ENCODE data around the gene MPI.
A peak's percentile ranks its signal among the peaks of the same experiment; 100 is the strongest.

Gene MPI

DNA sequence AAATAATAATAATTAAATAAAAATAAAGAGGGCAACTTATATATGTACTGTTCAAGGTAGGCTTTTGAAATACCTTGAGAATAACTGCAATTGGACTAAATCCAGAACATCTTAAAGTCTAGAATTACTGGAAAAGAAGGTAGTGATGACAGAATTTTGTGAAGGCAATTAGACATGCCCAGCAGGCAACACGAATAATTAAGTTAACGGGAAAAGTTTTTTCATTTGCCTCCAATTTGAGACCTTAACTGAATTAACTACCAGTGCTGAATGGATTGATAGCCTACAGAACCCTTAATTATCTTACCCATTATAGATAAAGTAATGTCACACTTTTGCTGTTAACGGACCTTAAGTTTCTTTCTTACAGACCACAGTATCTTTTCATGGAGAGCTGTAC is 34.7 kb downstream of the MPI start:
- TF ChIP-seq, protein P1, sequence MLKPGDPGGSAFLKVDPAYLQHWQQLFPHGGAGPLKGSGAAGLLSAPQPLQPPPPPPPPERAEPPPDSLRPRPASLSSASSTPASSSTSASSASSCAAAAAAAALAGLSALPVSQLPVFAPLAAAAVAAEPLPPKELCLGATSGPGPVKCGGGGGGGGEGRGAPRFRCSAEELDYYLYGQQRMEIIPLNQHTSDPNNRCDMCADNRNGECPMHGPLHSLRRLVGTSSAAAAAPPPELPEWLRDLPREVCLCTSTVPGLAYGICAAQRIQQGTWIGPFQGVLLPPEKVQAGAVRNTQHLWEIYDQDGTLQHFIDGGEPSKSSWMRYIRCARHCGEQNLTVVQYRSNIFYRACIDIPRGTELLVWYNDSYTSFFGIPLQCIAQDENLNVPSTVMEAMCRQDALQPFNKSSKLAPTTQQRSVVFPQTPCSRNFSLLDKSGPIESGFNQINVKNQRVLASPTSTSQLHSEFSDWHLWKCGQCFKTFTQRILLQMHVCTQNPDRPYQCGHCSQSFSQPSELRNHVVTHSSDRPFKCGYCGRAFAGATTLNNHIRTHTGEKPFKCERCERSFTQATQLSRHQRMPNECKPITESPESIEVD (tag by site-specific recombination; IDR thresholded peaks at IDR 0.05), result peak; percentile 61; the same call in 1 of the 2 replicates
- TF ChIP-seq SP7 (tag by site-specific recombination; IDR thresholded peaks at IDR 0.05) (peak; percentile 60), ZNF302 (tag by site-specific recombination; IDR thresholded peaks at IDR 0.05; ENCODE audit: low read depth) (no peak)
- no peak overlapping the region for H3K4me3 ChIP-seq (ENCODE audit: low read depth, low read length)
- H3K36me3 ChIP-seq (ENCODE audit: control insufficient read depth in 2 of 2, insufficient read depth in 1 of 2, low read length in 2 of 2), result peaks cover 84 to 91% of the 10 kb centered on the region in 2 experiments
- POLR2A ChIA-PET, result interaction anchor here (1.3 to 1.6 kb wide), 2 partner anchors 27 to 32 kb away, joined by 3 read pairs; partner anchors contain the start of gene RPP25
- H3K4me1 ChIP-seq (ENCODE audit: control insufficient read depth, insufficient read depth, low read length), result no peaks in the 10 kb centered on the region
- H3K27ac ChIP-seq (ENCODE audit: extremely low read depth, low read depth, low read length), result no peak overlapping the region
- no peaks in the 10 kb centered on the region for H3K9me3 ChIP-seq (ENCODE audit: control insufficient read depth, insufficient read depth, low read depth, low read length)
- CTCF ChIA-PET, result interaction anchor here (1.3 to 2.5 kb wide), 2 partner anchors 23 to 153 kb away, joined by 5 to 6 read pairs; no protein-coding TSS in a partner anchor

DNA sequence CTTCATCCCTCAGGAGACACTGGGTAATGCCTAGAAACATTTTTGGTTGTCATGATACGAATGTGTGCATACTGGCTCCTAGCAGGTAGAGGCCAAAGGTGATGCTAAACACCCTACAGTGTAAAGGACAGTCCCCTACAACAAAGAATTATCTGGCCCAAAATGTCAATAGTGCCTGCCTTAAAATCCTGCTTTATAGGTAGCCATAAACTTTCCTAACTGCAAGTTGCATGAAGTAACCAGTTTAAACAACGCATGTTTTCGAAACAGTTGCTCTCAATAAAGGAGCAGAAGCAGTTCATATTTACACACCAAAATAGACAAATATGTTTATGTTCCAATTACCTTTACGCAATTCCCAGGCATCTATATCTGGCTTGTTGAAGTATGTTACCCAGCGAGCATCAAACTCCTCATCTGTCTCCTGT is 38.9 kb downstream of the MPI start:
- ChIA-PET POLR2A (no interaction called here), CTCF (no interaction called here)
- Histone ChIP-seq H3K4me1 (ENCODE audit: control insufficient read depth, insufficient read depth, low read length) (peaks cover 2% of the 10 kb centered on the region; the same call in 1 of the 2 replicates), H3K36me3 (ENCODE audit: control insufficient read depth in 2 of 2, insufficient read depth in 1 of 2, low read length in 2 of 2) (peaks cover 55 to 75% of the 10 kb centered on the region in 2 experiments), H3K27ac (ENCODE audit: extremely low read depth, low read depth, low read length) (peak overlapping the region; percentile 17; the same call in 1 of the 2 replicates), H3K9me3 (ENCODE audit: control insufficient read depth, insufficient read depth, low read depth, low read length) (no peaks in the 10 kb centered on the region), H3K4me3 (ENCODE audit: low read depth, low read length) (no peak overlapping the region)
- TF ChIP-seq RBAK (tag by site-specific recombination; IDR thresholded peaks at IDR 0.05), result no peak
- TF ChIP-seq EGR2 (tag by site-specific recombination; IDR thresholded peaks at IDR 0.05; ENCODE audit: low read depth), result no peak
- TF ChIP-seq HOXC10 (CRISPR knock-in tag; IDR thresholded peaks at IDR 0.05), result no peak
- TF ChIP-seq, protein P2, sequence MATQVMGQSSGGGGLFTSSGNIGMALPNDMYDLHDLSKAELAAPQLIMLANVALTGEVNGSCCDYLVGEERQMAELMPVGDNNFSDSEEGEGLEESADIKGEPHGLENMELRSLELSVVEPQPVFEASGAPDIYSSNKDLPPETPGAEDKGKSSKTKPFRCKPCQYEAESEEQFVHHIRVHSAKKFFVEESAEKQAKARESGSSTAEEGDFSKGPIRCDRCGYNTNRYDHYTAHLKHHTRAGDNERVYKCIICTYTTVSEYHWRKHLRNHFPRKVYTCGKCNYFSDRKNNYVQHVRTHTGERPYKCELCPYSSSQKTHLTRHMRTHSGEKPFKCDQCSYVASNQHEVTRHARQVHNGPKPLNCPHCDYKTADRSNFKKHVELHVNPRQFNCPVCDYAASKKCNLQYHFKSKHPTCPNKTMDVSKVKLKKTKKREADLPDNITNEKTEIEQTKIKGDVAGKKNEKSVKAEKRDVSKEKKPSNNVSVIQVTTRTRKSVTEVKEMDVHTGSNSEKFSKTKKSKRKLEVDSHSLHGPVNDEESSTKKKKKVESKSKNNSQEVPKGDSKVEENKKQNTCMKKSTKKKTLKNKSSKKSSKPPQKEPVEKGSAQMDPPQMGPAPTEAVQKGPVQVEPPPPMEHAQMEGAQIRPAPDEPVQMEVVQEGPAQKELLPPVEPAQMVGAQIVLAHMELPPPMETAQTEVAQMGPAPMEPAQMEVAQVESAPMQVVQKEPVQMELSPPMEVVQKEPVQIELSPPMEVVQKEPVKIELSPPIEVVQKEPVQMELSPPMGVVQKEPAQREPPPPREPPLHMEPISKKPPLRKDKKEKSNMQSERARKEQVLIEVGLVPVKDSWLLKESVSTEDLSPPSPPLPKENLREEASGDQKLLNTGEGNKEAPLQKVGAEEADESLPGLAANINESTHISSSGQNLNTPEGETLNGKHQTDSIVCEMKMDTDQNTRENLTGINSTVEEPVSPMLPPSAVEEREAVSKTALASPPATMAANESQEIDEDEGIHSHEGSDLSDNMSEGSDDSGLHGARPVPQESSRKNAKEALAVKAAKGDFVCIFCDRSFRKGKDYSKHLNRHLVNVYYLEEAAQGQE (tag by site-specific recombination; IDR thresholded peaks at IDR 0.05), result no peak
- no peak for TF ChIP-seq KLF1 (tag by site-specific recombination; IDR thresholded peaks at IDR 0.05)
- no peak for TF ChIP-seq TRIM28 (IDR thresholded peaks at IDR 0.05; ENCODE audit: borderline replicate concordance, low read length)
- TF ChIP-seq ZNF366 (tag by site-specific recombination; conservative IDR thresholded peaks at IDR 0.05), result no peak
- no peak for TF ChIP-seq ZNF585B (tag by site-specific recombination; IDR thresholded peaks at IDR 0.05)
- no peak for TF ChIP-seq ZNF549 (tag by site-specific recombination; IDR thresholded peaks at IDR 0.05)
- TF ChIP-seq ZNF501 (tag by site-specific recombination; IDR thresholded peaks at IDR 0.05), result no peak

DNA sequence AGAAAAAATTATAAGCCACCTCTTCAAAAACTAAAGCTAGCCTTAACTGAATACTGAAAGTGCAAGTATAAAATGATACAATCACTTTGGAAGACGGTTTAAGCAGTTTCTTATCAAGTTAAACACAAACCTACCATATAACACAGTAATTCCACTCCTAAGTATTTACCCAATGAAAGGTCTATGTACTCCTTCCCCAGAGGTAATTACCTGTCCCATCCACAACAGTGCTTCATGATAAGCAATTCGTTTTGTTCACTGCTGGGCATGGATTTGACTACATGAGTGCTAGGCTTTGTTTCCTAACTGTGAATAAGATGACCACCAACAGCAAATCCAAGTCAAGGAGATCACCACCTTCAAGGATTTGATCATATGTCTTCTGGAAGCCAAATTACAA is 43.7 kb downstream of the MPI start:
- ChIA-PET CTCF (interaction anchor here (0.8 to 1.1 kb wide), 2 partner anchors 13 to 18 kb away, joined by 4 to 5 read pairs; no protein-coding TSS in a partner anchor), POLR2A (interaction anchor here (0.6 to 0.8 kb wide), 2 partner anchors 11 to 23 kb away, joined by 3 to 9 read pairs; no protein-coding TSS in a partner anchor)
- H3K36me3 ChIP-seq (ENCODE audit: control insufficient read depth in 2 of 2, insufficient read depth in 1 of 2, low read length in 2 of 2), result peaks cover 22 to 50% of the 10 kb centered on the region in 2 experiments
- H3K4me1 ChIP-seq (ENCODE audit: control insufficient read depth, insufficient read depth, low read length), result peaks cover 7% of the 10 kb centered on the region
- no peaks in the 10 kb centered on the region for H3K9me3 ChIP-seq (ENCODE audit: control insufficient read depth, insufficient read depth, low read depth, low read length)
- no peak overlapping the region for H3K27ac ChIP-seq (ENCODE audit: extremely low read depth, low read depth, low read length)
- H3K4me3 ChIP-seq (ENCODE audit: low read depth, low read length), result no peak overlapping the region
- TF ChIP-seq ZNF157 (tag by site-specific recombination; IDR thresholded peaks at IDR 0.05) (no peak), ZNF26 (tag by site-specific recombination; IDR thresholded peaks at IDR 0.05) (no peak), ZNF292 (tag by site-specific recombination; IDR thresholded peaks at IDR 0.05; ENCODE audit: borderline replicate concordance, low read depth) (no peak), ZBTB17 (tag by site-specific recombination; IDR thresholded peaks at IDR 0.05) (no peak), ZNF600 (tag by site-specific recombination; IDR thresholded peaks at IDR 0.05) (peak; percentile 12; the same call in 1 of the 2 replicates), ZBTB8A (tag by site-specific recombination; IDR thresholded peaks at IDR 0.05) (no peak), ZNF776 (tag by site-specific recombination; IDR thresholded peaks at IDR 0.05; ENCODE audit: borderline replicate concordance) (no peak)
- TF ChIP-seq, protein P3, sequence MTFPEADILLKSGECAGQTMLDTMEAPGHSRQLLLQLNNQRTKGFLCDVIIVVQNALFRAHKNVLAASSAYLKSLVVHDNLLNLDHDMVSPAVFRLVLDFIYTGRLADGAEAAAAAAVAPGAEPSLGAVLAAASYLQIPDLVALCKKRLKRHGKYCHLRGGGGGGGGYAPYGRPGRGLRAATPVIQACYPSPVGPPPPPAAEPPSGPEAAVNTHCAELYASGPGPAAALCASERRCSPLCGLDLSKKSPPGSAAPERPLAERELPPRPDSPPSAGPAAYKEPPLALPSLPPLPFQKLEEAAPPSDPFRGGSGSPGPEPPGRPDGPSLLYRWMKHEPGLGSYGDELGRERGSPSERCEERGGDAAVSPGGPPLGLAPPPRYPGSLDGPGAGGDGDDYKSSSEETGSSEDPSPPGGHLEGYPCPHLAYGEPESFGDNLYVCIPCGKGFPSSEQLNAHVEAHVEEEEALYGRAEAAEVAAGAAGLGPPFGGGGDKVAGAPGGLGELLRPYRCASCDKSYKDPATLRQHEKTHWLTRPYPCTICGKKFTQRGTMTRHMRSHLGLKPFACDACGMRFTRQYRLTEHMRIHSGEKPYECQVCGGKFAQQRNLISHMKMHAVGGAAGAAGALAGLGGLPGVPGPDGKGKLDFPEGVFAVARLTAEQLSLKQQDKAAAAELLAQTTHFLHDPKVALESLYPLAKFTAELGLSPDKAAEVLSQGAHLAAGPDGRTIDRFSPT (tag by site-specific recombination; IDR thresholded peaks at IDR 0.05), result no peak
- TF ChIP-seq, protein P4, sequence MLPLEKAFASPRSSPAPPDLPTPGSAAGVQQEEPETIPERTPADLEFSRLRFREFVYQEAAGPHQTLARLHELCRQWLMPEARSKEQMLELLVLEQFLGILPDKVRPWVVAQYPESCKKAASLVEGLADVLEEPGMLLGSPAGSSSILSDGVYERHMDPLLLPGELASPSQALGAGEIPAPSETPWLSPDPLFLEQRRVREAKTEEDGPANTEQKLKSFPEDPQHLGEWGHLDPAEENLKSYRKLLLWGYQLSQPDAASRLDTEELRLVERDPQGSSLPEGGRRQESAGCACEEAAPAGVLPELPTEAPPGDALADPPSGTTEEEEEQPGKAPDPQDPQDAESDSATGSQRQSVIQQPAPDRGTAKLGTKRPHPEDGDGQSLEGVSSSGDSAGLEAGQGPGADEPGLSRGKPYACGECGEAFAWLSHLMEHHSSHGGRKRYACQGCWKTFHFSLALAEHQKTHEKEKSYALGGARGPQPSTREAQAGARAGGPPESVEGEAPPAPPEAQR (tag by site-specific recombination; IDR thresholded peaks at IDR 0.05), result no peak

Measured in HEK293 (cell line).